Mucosa of descending colon (tissue), 3 donors: Measurements from ENCODE around the gene RTN4R. TPM values are rescaled to one million over a fixed set of nuclear protein-coding genes. Genes with fewer than 3 reads are reported as not detected.
A peak's percentile ranks its signal among the peaks of the same experiment; 100 is the strongest.
"Not testable (repeated sequence)": the region's sequence is repeated elsewhere in the genome, so short reads cannot be mapped to it uniquely, and the experiment has no call there.

ENCODE experiments used
- ATAC-seq: fragments of 200-7000 bp; cut with Tn5 transposase; one replicate; pipeline ENCODE4 v1.9.1; 2020; ENCODE audit warnings: mild to moderate bottlenecking, moderate library complexity
- DNase-seq, 3 donors: peaks; one replicate each; pipeline ENCODE4 v3.0.0-alpha.2; 2020
- H3K36me3 ChIP-seq: fragments of 200-600 bp; one replicate; pipeline ENCODE4 v1.8.0; 2021; ENCODE audit warnings: low read depth, mild to moderate bottlenecking
- H3K4me1 ChIP-seq: fragments of 200-600 bp; one replicate; pipeline ENCODE4 v1.8.0; 2021; ENCODE audit warnings: low read depth, mild to moderate bottlenecking
- H3K4me3 ChIP-seq: fragments of 200-600 bp; one replicate; pipeline ENCODE4 v1.8.0; 2021; ENCODE audit warnings: mild to moderate bottlenecking
- H3K9me3 ChIP-seq: fragments of 200-600 bp; one replicate; pipeline ENCODE4 v1.8.0; 2021; ENCODE audit warnings: mild to moderate bottlenecking
- intact Hi-C, 2 donors: fragments of 100-400 bp; cut with DNase I in 1 of 2; cut with micrococcal nuclease in 1 of 2; formaldehyde crosslinking; loops; one replicate each; pipeline versions ENCODE4 v1.11.0 to v1.11.1; 2022; cut with DNase I, micrococcal nuclease
- total RNA-seq, 3 donors: library from RNA; stranded (reverse); fragmentation: NEBNext Ultra II Directional in 2 of 3; extraction: Animal tissue kit (Norgen Biotek cat#: 25700) in 2 of 3; gene quantifications; one replicate each; pipeline versions ENCODE4 v1.2.1 to v1.2.4, GENCODE V29; 2021 to 2023
- TF ChIP-seq, protein P1 (sequence below): fragments of 200-600 bp; IDR thresholded peaks from one replicate; pipeline ENCODE4 v1.8.0; 2022; ENCODE audit warnings: antibody characterized with exemption, mild to moderate bottlenecking
- donor health status: DM: no; HTN: no; CAD: no; lungs with moderate emphysema.
- donor health status: DM: no; HTN: no; CAD: no.
- donor health status: DM: no; HTN: yes; CAD: no.

The RTN4R gene
- total RNA-seq, 3 donors from 2014 or later = 1.6 to 3.5 (median 2.5) TPM

DNA sequence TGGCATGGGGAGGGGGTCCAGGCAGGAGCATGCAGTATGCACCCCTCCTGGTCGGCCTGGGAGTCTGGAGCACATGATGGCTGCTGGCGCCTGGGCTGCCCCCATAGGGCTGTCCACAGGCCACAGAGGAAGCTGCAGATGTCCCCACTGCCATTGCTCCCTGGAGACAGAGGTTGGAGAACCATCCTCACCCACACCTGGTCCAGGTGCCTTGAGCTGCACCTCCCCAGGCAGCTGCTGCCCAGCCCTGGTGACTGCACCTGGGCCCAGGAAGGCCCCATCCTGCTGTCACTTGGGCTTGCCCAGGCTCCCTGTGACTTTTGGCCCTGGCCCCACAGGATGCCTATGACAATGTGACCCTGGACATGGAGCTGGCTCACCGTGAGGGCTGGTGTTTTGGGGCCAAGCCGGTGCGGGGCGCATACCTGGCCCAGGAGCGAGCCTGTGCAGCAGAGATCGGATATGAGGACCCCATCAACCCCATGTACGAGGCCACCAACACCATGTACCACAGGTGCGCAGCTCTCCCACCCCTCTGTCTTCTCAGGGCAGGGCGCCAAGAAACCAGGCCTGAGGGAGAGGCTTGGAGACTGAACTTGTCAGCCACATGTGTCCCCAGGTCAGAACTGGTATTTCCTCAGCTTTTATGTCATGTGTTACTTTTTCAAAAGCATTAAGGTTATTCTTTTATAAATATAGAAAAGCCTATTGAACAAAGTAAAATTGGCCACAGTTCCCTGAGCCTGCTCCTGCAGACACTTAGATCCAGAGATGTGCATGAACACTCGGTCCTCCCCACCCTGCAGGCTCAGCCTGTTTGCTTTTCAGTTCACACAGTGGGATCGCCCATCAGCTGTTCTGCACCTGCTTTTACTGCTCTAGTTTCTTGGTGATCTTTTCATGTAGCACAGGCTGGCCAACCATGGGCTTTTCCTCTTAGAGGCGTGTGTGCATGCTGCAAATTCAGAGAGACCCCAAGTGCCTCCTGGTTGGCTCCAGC lies 39.6 kb upstream of the RTN4R start:
- ATAC-seq, intact Hi-C loops, H3K9me3 ChIP-seq, H3K36me3 ChIP-seq, H3K4me3 ChIP-seq, H3K4me1 ChIP-seq: not testable (repeated sequence)
- peak in 2 of 3 donors; percentile 15 to 39 for DNase-seq

DNA sequence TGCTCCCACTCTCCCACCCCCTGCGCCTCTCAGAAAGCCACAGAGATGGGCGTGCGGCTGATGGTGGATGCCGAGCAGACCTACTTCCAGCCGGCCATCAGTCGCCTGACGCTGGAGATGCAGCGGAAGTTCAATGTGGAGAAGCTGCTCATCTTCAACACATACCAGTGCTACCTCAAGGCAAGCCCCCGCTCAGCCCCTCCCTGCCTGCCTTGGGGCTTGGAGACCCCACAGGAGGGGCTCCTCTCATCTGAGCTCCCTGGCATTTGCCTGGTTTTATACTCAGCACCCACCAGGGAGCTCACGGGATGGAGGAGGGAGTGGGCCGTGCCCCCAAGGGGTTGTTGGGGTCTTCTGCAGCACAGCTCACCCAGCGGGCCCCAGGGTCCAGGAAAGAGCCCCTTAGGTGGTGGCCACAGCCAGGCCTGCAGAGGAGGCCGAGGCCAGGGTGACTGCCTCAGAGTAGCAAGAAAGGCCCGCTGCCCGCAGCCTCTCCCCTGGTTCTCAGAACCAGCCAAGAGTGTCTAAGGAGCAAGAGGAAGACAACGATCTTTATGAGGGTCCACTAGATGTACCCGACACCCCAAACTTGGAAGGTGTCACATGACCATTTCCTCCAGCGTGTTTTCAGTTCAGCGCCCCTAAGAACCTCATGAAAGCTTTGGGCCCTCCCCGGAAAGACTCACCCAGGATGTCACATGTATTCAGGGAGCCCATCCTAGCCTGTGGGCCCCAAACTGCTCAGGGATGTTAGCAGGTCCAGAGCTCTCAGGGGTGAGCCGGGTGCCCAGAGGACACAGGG lies 38.7 kb upstream of the RTN4R start:
- intact Hi-C loops, H3K4me1 ChIP-seq, H3K4me3 ChIP-seq, ATAC-seq, H3K36me3 ChIP-seq, H3K9me3 ChIP-seq: not testable (repeated sequence)
- peak in 1 of 3 donors; percentile 11 for DNase-seq

DNA sequence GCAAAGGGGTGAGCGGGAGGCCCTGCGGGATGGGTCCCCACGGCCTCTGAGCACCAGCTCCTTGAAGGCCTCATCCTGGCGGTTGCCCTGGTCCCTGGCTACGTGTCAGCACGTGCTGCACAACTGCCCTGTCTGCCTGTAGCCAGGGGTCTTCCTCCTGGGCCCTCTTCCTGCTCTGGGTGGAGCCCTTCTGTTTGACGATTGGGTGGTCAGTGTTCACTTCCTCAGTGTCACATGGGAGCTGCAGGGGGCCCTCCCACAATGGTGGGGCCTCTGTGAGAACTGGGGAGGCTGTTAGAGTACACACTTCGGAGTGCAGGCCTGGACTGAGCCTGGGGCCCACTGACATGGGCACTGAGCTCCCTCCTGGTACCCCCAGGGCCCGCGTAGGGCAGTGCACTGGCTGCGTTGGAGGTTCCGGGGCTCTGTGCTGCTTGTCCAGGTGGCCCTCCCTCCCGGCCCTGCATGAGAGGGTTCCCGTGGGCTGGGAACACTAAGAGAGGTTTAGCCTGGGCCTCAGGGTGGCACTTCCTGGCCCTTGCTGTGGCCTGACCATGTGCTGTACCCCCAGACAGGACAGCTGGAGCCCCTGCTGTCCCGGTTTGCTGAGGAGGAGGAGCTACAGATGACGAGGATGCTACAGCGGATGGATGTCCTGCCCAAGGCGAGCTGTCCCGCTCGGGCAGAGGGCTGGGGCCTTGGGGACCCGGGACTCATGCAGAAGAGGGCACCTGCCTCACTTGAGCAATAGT lies 38.0 kb upstream of the RTN4R start:
- TF ChIP-seq, protein P1, sequence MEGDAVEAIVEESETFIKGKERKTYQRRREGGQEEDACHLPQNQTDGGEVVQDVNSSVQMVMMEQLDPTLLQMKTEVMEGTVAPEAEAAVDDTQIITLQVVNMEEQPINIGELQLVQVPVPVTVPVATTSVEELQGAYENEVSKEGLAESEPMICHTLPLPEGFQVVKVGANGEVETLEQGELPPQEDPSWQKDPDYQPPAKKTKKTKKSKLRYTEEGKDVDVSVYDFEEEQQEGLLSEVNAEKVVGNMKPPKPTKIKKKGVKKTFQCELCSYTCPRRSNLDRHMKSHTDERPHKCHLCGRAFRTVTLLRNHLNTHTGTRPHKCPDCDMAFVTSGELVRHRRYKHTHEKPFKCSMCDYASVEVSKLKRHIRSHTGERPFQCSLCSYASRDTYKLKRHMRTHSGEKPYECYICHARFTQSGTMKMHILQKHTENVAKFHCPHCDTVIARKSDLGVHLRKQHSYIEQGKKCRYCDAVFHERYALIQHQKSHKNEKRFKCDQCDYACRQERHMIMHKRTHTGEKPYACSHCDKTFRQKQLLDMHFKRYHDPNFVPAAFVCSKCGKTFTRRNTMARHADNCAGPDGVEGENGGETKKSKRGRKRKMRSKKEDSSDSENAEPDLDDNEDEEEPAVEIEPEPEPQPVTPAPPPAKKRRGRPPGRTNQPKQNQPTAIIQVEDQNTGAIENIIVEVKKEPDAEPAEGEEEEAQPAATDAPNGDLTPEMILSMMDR = no peak
- H3K4me1 ChIP-seq = no peaks in the 10 kb centered on the region
- intact Hi-C loops = no loop called here
- no peaks in the 10 kb centered on the region for H3K9me3 ChIP-seq
- H3K36me3 ChIP-seq = no peaks in the 10 kb centered on the region
- DNase-seq = peak in 2 of 3 donors; percentile 12 to 40
- H3K4me3 ChIP-seq = no peak overlapping the region
- no peak for ATAC-seq

DNA sequence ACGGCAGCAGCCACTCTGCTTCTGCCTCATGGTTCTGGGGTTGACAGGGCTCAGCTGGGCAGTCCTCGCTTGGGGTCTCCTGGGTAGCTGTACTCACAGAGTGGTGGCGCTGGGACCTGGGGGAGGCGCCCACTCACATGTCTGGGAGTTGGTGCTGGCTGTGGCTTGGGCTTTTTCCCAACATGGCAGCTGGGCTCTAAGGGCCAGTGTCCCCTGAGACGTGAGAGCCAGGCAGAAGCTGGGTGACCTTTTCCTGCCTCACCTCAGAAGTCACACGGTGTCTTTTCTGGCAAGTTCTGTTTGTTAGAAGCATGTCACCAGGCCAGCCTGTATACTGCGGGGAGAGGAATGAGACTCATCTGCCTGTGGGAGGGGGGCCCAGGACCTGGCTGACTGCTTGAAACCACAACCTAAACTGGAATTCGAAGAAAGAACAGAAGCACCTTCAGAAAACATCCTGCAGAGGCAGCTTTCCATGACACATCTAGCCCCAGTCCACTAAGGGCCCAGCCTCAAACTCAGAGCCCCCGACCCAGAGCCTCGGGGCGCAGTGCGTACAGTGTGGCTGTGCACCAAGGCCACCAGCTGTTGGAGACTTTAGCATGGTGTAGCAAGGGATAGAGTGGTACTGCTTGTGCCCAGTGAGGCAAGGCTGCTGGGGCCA lies 37.2 kb upstream of the RTN4R start:
- H3K4me1 ChIP-seq, ATAC-seq, H3K9me3 ChIP-seq, H3K36me3 ChIP-seq, H3K4me3 ChIP-seq, intact Hi-C loops: not testable (repeated sequence)
- DNase-seq = peak in 1 of 3 donors; percentile 17

DNA sequence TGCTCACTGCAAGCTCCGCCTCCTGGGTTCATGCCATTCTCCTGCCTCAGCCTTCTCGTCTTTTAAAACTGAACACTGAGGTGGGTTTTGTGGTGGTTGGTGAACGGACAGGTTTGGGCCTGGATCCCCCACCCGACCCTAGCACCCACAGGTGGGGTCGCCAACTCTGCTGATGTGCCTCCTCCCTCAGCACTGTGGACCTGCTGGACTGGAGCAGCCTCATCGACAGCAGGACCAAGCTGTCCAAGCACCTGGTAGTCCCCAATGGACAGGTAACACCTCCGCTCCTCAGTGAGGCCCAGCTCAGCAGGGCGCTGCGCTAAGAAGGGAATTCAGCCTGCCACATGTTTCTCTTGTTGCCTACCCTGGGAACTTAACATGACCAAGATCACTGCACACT lies 36.5 kb upstream of the RTN4R start:
- Histone ChIP-seq H3K4me3 (no peak overlapping the region), H3K36me3 (no peaks in the 10 kb centered on the region), H3K4me1 (peaks cover 6% of the 10 kb centered on the region), H3K9me3 (no peaks in the 10 kb centered on the region)
- TF ChIP-seq, protein P1 = no peak
- intact Hi-C loops = no loop called here
- ATAC-seq = no peak
- DNase-seq = peak in 1 of 3 donors; percentile 46

DNA sequence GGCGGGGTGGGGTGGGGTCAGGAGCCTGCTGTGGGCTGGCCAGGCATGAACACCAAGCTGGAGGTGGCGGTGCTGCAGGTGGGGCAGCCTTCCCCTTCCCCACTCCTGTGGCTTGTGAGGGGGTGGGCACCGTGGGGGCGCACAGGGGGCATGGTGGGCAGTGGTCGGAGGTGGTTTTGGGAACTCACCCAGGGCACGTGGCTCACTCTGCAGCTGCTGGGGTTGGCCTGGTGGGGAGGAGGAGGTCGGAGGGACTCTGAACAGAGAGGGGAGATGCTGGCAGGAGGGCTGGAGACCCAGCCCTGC lies 35.1 kb upstream of the RTN4R start:
- ATAC-seq, H3K9me3 ChIP-seq, H3K4me3 ChIP-seq, H3K36me3 ChIP-seq, intact Hi-C loops: not testable (repeated sequence)
- peaks cover 10% of the 10 kb centered on the region for H3K4me1 ChIP-seq
- peak in 1 of 3 donors; percentile 28 for DNase-seq
